MM.1S (cell line): ENCODE results near the gene SLC6A11.

ENCODE experiments used
- DNase-seq: peaks from one replicate; pipeline ENCODE4 v3.0.0-alpha.2; 2015
- H2AFZ ChIP-seq: fragments of 300-600 bp; sonication (generic); 2 replicates; pipeline ENCODE4 v1.6.0; 2016; ENCODE audit warnings: antibody characterized with exemption, low read length
- H3F3A ChIP-seq: fragments of 300-600 bp; sonication (generic); 2 replicates; pipeline ENCODE4 v1.6.1; 2016; ENCODE audit warnings: mild to moderate bottlenecking, antibody characterized with exemption, low read length, moderate library complexity, mixed read lengths; ENCODE audit not compliant: insufficient read depth
- H3K27ac ChIP-seq: fragments of 300-600 bp; sonication (generic); 2 replicates; pipeline ENCODE4 v1.5.1; 2016; ENCODE audit warnings: mild to moderate bottlenecking, low read length
- H3K27me3 ChIP-seq: fragments of 300-600 bp; sonication (generic); replicated peaks from 2 replicates; pipeline ENCODE4 v1.6.0; 2016; ENCODE audit warnings: low read length; ENCODE audit not compliant: insufficient read depth
- H3K36me3 ChIP-seq: fragments of 300-600 bp; sonication (generic); replicated peaks from 2 replicates; pipeline ENCODE4 v1.6.1; 2016; ENCODE audit warnings: mild to moderate bottlenecking, low read length, mixed read lengths; ENCODE audit not compliant: insufficient read depth
- H3K4me1 ChIP-seq: fragments of 300-600 bp; sonication (generic); 2 replicates; pipeline ENCODE4 v1.6.1; 2016; ENCODE audit warnings: low read length, mixed read lengths
- H3K4me2 ChIP-seq: fragments of 300-600 bp; sonication (generic); 2 replicates; pipeline ENCODE4 v1.6.0; 2016; ENCODE audit warnings: low read depth, low read length
- H3K4me3 ChIP-seq: fragments of 300-600 bp; sonication (generic); 2 replicates; pipeline ENCODE4 v1.5.1; 2016; ENCODE audit warnings: low read length, mixed read lengths
- H3K79me2 ChIP-seq: fragments of 300-600 bp; sonication (generic); 2 replicates; pipeline ENCODE4 v1.6.1; 2016; ENCODE audit warnings: mixed run types, low read length, mixed read lengths
- H3K9ac ChIP-seq: fragments of 300-600 bp; sonication (generic); 2 replicates; pipeline ENCODE4 v1.6.1; 2016; ENCODE audit warnings: low read length, mixed read lengths
- H3K9me2 ChIP-seq: fragments of 300-600 bp; sonication (generic); replicated peaks from 2 replicates; pipeline ENCODE4 v1.6.1; 2016; ENCODE audit warnings: mild to moderate bottlenecking, low read length, mixed read lengths; ENCODE audit not compliant: insufficient read depth
- H3K9me3 ChIP-seq: fragments of 300-600 bp; sonication (generic); replicated peaks from 2 replicates; pipeline ENCODE4 v1.6.1; 2016; ENCODE audit warnings: mild to moderate bottlenecking, low read length, mixed read lengths; ENCODE audit not compliant: insufficient read depth
- H4K20me1 ChIP-seq: fragments of 300-600 bp; sonication (generic); 2 replicates; pipeline ENCODE4 v1.6.1; 2016; ENCODE audit warnings: mild to moderate bottlenecking, low read length, moderate library complexity, mixed read lengths; ENCODE audit not compliant: insufficient read depth
- EZH2 ChIP-seq: fragments of 300-600 bp; sonication (generic); optimal IDR thresholded peaks from 2 replicates; pipeline ENCODE3; 2017; ENCODE audit warnings: low read depth, mild to moderate bottlenecking, antibody characterized with exemption, low read length, mixed read lengths
- EZH2phosphoT487 ChIP-seq: fragments of 300-600 bp; sonication (generic); IDR thresholded peaks from 2 replicates; pipeline ENCODE4 v1.6.1; 2018; ENCODE audit warnings: antibody characterized with exemption, low read length
- TF ChIP-seq, protein P1 (sequence below): fragments of 300-600 bp; sonication (generic); IDR thresholded peaks from 2 replicates; pipeline ENCODE4 v1.5.1; 2016; ENCODE audit warnings: antibody characterized with exemption, low read length, mixed read lengths

Gene SLC6A11

DNA sequence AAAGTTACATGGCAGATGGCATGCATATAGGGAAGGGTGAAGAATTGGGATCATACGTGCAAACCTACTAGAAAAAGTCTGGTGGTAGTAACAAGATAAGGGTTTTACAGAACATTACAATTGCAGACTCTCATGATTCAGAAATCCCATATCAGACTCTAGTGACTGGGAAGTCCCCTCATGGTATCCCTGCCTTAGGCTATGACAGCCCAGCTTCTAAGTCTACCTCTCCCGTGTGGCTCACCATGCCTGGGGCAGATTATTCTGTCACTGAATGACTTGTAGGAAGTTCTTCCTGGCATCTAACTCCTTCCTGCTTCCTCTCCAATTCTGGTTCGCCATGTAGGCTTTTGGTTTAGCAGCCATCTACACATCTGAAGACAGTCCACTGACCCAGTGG lies 5.7 kb upstream of the SLC6A11 start:
- no peak overlapping the region for H3K4me2 ChIP-seq
- no peaks in the 10 kb centered on the region; the same call in 1 of the 2 replicates for H3K27me3 ChIP-seq
- TF ChIP-seq EZH2 (no peak), EZH2phosphoT487 (no peak)
- TF ChIP-seq, protein P1, sequence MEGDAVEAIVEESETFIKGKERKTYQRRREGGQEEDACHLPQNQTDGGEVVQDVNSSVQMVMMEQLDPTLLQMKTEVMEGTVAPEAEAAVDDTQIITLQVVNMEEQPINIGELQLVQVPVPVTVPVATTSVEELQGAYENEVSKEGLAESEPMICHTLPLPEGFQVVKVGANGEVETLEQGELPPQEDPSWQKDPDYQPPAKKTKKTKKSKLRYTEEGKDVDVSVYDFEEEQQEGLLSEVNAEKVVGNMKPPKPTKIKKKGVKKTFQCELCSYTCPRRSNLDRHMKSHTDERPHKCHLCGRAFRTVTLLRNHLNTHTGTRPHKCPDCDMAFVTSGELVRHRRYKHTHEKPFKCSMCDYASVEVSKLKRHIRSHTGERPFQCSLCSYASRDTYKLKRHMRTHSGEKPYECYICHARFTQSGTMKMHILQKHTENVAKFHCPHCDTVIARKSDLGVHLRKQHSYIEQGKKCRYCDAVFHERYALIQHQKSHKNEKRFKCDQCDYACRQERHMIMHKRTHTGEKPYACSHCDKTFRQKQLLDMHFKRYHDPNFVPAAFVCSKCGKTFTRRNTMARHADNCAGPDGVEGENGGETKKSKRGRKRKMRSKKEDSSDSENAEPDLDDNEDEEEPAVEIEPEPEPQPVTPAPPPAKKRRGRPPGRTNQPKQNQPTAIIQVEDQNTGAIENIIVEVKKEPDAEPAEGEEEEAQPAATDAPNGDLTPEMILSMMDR = no peak
- no peaks in the 10 kb centered on the region for H4K20me1 ChIP-seq
- no peak overlapping the region for H3K27ac ChIP-seq
- no peak overlapping the region for H2AFZ ChIP-seq
- no peak for DNase-seq
- no peaks in the 10 kb centered on the region for H3K79me2 ChIP-seq
- no peak overlapping the region for H3K9ac ChIP-seq
- H3K9me3 ChIP-seq = no peaks in the 10 kb centered on the region
- no peaks in the 10 kb centered on the region for H3F3A ChIP-seq
- H3K36me3 ChIP-seq = no peaks in the 10 kb centered on the region
- H3K4me3 ChIP-seq = no peak overlapping the region
- H3K4me1 ChIP-seq = no peaks in the 10 kb centered on the region
- no peaks in the 10 kb centered on the region for H3K9me2 ChIP-seq

DNA sequence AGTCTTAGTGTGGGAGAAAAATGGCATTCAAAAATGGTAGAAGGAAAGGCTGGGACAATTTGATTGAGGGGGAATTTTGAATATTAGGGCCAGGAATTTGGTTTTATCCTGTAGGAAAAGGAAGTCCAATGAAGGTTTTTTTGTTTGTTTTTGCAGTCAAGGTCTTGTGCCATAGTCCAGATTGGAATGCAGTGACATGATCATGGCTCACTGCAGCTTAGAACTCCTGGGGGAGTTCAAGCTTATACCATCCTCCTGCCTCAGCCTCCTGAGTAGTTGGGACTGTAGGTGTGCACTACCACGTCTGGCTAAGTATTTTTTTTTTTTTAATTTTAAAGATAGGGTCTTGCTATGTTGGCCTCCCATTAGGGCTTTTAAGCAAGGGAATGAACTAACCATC lies 2.6 kb upstream of the SLC6A11 start:
- no peaks in the 10 kb centered on the region for H3F3A ChIP-seq
- no peak overlapping the region for H3K9ac ChIP-seq
- H3K36me3 ChIP-seq = no peaks in the 10 kb centered on the region
- DNase-seq = no peak
- H3K4me2 ChIP-seq = no peak overlapping the region
- H3K27ac ChIP-seq = no peak overlapping the region
- TF ChIP-seq EZH2phosphoT487 (no peak), EZH2 (no peak)
- TF ChIP-seq, protein P1 = no peak
- peaks cover 6% of the 10 kb centered on the region; the same call in 1 of the 2 replicates for H3K27me3 ChIP-seq
- no peaks in the 10 kb centered on the region for H3K9me3 ChIP-seq
- no peak overlapping the region for H2AFZ ChIP-seq
- H4K20me1 ChIP-seq = no peaks in the 10 kb centered on the region
- H3K79me2 ChIP-seq = no peaks in the 10 kb centered on the region
- H3K9me2 ChIP-seq = no peaks in the 10 kb centered on the region
- no peak overlapping the region for H3K4me3 ChIP-seq
- no peaks in the 10 kb centered on the region for H3K4me1 ChIP-seq

DNA sequence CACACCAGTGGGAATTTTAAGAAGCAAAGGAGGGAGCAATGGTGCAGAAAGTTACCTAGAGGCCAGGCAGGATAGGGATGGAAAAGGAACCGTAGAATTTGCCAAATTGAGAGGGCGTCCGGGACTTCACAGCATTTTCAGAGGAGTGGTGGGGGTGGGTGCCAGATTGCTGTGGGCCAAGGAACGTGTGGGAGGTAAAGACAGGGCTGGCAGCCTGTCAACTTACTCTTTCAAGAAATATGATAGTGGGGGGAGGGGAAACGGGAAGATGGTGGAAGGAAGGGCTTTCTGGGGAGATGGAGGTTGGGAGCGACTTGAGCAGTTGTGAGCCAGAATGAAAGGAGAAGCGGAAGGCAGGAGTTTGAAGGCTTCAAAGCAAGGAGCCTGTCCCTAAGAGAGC lies 1.4 kb upstream of the SLC6A11 start:
- no peak overlapping the region for H3K4me2 ChIP-seq

More for the DNA sequence above, 1.4 kb upstream of the SLC6A11 start:
- Histone ChIP-seq H3K27me3 (peaks cover 6% of the 10 kb centered on the region; the same call in 1 of the 2 replicates), H3F3A (no peaks in the 10 kb centered on the region), H3K9ac (no peak overlapping the region), H3K4me1 (no peaks in the 10 kb centered on the region), H3K4me3 (no peak overlapping the region), H3K36me3 (no peaks in the 10 kb centered on the region), H3K9me3 (no peaks in the 10 kb centered on the region), H3K79me2 (no peaks in the 10 kb centered on the region), H2AFZ (no peak overlapping the region), H4K20me1 (no peaks in the 10 kb centered on the region), H3K27ac (no peak overlapping the region), H3K9me2 (no peaks in the 10 kb centered on the region)
- TF ChIP-seq, protein P1 = no peak
- TF ChIP-seq EZH2 (no peak), EZH2phosphoT487 (no peak)
- DNase-seq = no peak
